ENCODE results near the gene USP6NL. TPM values are rescaled to one million over a fixed set of nuclear protein-coding genes. Genes with fewer than 3 reads are reported as not detected.
A peak's percentile ranks its signal among the peaks of the same experiment; 100 is the strongest.

Gene USP6NL
- 10 to 100 TPM in 1 of 4 donors, 1 to 10 TPM in 3; 4.1 to 18.1 (median 6.5) TPM for polyA plus RNA-seq
- long read RNA-seq, donor 1, full-length matches to known transcripts = 5 of 5 reads
- long read RNA-seq, donor 1, partial matches to known transcripts = 0 of 5 reads
- long read RNA-seq, donor 1, other reads (novel, unspliced or antisense) = 0 of 5 reads
- long read RNA-seq, donor 2 = 0 reads
- long read RNA-seq, donor 3, full-length matches to known transcripts = 4 of 4 reads
- long read RNA-seq, donor 3, partial matches to known transcripts = 0 of 4 reads
- long read RNA-seq, donor 3, other reads (novel, unspliced or antisense) = 0 of 4 reads
- long read RNA-seq, donor 4 = 0 reads
- long read RNA-seq, donor 5, partial matches to known transcripts = 0 of 1 reads
- long read RNA-seq, donor 5, other reads (novel, unspliced or antisense) = 0 of 1 reads
- long read RNA-seq, donor 6, full-length matches to known transcripts = 2 of 2 reads
- long read RNA-seq, donor 6, partial matches to known transcripts = 0 of 2 reads
- long read RNA-seq, donor 6, other reads (novel, unspliced or antisense) = 0 of 2 reads
- long read RNA-seq, donor 7 = 0 reads
- long read RNA-seq, donor 8 = 0 reads
- long read RNA-seq, donor 9, full-length matches to known transcripts = 2 of 2 reads
- long read RNA-seq, donor 9, partial matches to known transcripts = 0 of 2 reads
- long read RNA-seq, donor 9, other reads (novel, unspliced or antisense) = 0 of 2 reads
- long read RNA-seq, donor 10, full-length matches to known transcripts = 5 of 5 reads
- long read RNA-seq, donor 10, partial matches to known transcripts = 0 of 5 reads
- long read RNA-seq, donor 10, other reads (novel, unspliced or antisense) = 0 of 5 reads

GRCh38 chr10:11611248-11612020 lies at the start of gene USP6NL:
Gene USP6NL (minus strand): TSS chr10:11611650. CDS start chr10:11597634, 14,016 bp downstream.
- no peaks in the 10 kb centered on the region for H3K36me3 ChIP-seq (ENCODE audit: control insufficient read depth in 3 of 3, insufficient read depth in 2 of 3, low read depth in 1 of 3, low read length in 3 of 3)
- peak within 1 kb of the TSS; percentile 88 to 98 (median 96) for H3K4me3 ChIP-seq (ENCODE audit: low read depth in 1 of 3, low read length in 3 of 3)
- DNase-seq (peak; percentile 90 to 96), FAIRE-seq (no peak)
- peak within 1 kb of the TSS; percentile 85 to 94 (median 94) for H3K27ac ChIP-seq (ENCODE audit: low read depth in 1 of 3, low read length in 2 of 3)
- 0 to 1% (median 0%) methylated on average over 73 to 107 of the region's 107 CpGs for WGBS, 3 donors
- H3K9me3 ChIP-seq (ENCODE audit: control insufficient read depth in 2 of 2, insufficient read depth in 1 of 2, low read depth in 1 of 2, low read length in 1 of 2) = peaks cover 0 to 5% of the 10 kb centered on the region in 2 donors
- peaks cover 6 to 21% (median 12%) of the 10 kb centered on the region in 3 donors for H3K4me1 ChIP-seq (ENCODE audit: control insufficient read depth in 3 of 3, insufficient read depth in 2 of 3, low read depth in 1 of 3, low read length in 2 of 3)
- no peaks in the 10 kb centered on the region for H3K27me3 ChIP-seq (ENCODE audit: control insufficient read depth in 3 of 3, insufficient read depth in 3 of 3, low read length in 3 of 3)

DNA sequence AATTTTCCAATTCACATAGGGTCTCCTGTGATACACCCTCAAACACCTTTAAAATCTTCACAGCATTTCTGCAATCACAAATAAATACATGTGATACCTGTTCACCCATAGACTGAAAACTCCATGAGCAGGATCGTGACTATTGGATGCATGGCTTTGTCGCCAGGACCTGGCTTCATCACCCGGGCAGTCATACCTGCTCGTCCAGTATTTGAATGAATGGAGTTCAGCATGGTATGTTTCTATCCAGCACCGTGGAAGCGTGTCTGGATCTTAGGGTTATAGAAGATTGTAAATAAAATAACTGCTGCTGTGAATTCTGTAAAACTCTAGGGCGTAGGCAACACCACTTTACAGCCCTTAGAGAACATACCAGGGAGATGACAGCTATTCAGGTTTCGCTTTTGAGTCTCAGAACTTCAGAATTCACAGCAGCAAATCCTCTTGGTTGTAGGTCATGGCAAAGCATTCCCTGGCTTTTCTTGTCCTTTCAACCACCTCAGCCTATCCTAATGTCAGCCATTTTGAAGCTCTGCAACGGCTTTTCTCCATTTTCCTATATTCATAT lies 47.4 kb upstream of the USP6NL start:
- WGBS, 3 donors = 75 to 88% (median 87%) methylated on average over 9 of the region's 9 CpGs

DNA sequence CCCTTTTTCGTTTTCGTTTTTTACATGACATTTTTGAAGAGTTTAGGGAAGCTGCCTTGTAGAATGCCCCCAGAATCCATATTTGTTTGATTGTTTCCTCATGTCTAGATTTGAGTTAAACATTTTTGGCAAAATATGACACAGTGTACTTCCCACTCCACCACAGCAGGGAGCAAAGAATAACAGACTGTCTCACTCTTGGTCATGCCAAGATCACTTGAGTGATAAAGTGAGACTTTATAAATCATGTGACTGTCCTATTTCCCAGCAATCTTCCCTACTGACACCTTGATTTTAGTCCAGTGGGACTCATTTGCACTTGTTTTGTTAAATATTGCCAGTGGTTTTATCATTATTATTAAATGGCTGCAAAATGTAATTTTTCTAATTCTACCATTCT lies 44.4 kb upstream of the USP6NL start:
- H3K27ac ChIP-seq (ENCODE audit: low read depth in 1 of 3, low read length in 2 of 3) = no peak overlapping the region
- H3K27me3 ChIP-seq (ENCODE audit: control insufficient read depth in 3 of 3, insufficient read depth in 3 of 3, low read length in 3 of 3) = no peaks in the 10 kb centered on the region
- H3K4me3 ChIP-seq (ENCODE audit: low read depth in 1 of 3, low read length in 3 of 3) = no peak overlapping the region
- FAIRE-seq (no peak), DNase-seq (no peak)
- H3K4me1 ChIP-seq (ENCODE audit: control insufficient read depth in 3 of 3, insufficient read depth in 2 of 3, low read depth in 1 of 3, low read length in 2 of 3) = no peaks in the 10 kb centered on the region
- H3K36me3 ChIP-seq (ENCODE audit: control insufficient read depth in 3 of 3, insufficient read depth in 2 of 3, low read depth in 1 of 3, low read length in 3 of 3) = no peaks in the 10 kb centered on the region
- H3K9me3 ChIP-seq (ENCODE audit: control insufficient read depth in 2 of 2, insufficient read depth in 1 of 2, low read depth in 1 of 2, low read length in 1 of 2) = no peaks in the 10 kb centered on the region
- 71 to 86% (median 84%) methylated on average over 2 of the region's 2 CpGs for WGBS, 3 donors

More for the DNA sequence above, 47.4 kb upstream of the USP6NL start:
- DNase-seq = no peak
- no peaks in the 10 kb centered on the region for H3K27me3 ChIP-seq (ENCODE audit: control insufficient read depth in 3 of 3, insufficient read depth in 3 of 3, low read length in 3 of 3)
- H3K4me3 ChIP-seq (ENCODE audit: low read depth in 1 of 3, low read length in 3 of 3) = no peak overlapping the region
- H3K36me3 ChIP-seq (ENCODE audit: control insufficient read depth in 3 of 3, insufficient read depth in 2 of 3, low read depth in 1 of 3, low read length in 3 of 3) = no peaks in the 10 kb centered on the region
- no peaks in the 10 kb centered on the region for H3K4me1 ChIP-seq (ENCODE audit: control insufficient read depth in 3 of 3, insufficient read depth in 2 of 3, low read depth in 1 of 3, low read length in 2 of 3)
- H3K27ac ChIP-seq (ENCODE audit: low read depth in 1 of 3, low read length in 2 of 3) = no peak overlapping the region
- no peaks in the 10 kb centered on the region for H3K9me3 ChIP-seq (ENCODE audit: control insufficient read depth in 2 of 2, insufficient read depth in 1 of 2, low read depth in 1 of 2, low read length in 1 of 2)
- no peak for FAIRE-seq

- Histone ChIP-seq H3K9me3 (ENCODE audit: control insufficient read depth in 2 of 2, insufficient read depth in 1 of 2, low read depth in 1 of 2, low read length in 1 of 2) (no peaks in the 10 kb centered on the region), H3K4me1 (ENCODE audit: control insufficient read depth in 3 of 3, insufficient read depth in 2 of 3, low read depth in 1 of 3, low read length in 2 of 3) (no peaks in the 10 kb centered on the region), H3K4me3 (ENCODE audit: low read depth in 1 of 3, low read length in 3 of 3) (no peak overlapping the region), H3K36me3 (ENCODE audit: control insufficient read depth in 3 of 3, insufficient read depth in 2 of 3, low read depth in 1 of 3, low read length in 3 of 3) (no peaks in the 10 kb centered on the region), H3K27ac (ENCODE audit: low read depth in 1 of 3, low read length in 2 of 3) (no peak overlapping the region), H3K27me3 (ENCODE audit: control insufficient read depth in 3 of 3, insufficient read depth in 3 of 3, low read length in 3 of 3) (no peaks in the 10 kb centered on the region)
- WGBS, 3 donors = 92 to 93% (median 93%) methylated on average over 9 of the region's 9 CpGs
- FAIRE-seq (no peak), DNase-seq (no peak)
Observed at GRCh38 chr10:11654659-11655058, 43.2 kb upstream of the USP6NL start.

DNA sequence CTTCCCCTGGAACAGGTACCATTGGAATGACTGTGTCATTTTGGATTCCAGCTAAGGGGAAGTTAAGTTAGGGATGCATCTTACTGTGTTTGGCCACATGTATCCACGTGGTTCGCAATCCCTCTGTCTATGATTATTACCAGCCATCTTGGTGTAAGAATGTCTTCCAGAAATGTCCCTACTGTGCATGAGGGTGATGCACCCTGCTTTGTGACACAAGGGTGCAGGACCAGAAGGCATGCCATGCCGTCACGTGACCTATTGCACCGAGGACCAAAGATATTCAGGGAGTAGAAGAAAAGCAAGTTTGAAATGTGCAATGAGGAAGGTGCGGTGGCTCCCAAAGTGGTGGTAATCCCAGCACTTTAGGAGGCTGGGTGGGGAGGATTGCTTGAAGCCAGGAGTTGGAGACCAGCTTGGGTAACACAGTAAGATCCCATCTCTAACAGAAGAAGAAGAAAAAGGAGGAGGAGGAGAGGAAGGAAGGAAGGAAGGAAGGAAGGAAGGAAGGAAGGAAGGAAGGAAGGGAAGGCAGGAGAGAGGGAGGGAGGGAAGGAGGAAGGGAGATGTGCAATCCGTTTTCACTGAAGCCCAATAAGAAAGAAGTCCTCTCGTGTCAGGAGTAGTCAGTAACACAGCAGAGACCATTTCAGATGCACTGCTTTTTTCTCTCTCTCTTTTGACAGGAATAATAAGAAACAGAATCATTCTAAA lies 42.5 kb upstream of the USP6NL start:
- FAIRE-seq = no peak

GRCh38 chr10:11647676-11648075 lies 36.2 kb upstream of the USP6NL start:
- no peaks in the 10 kb centered on the region for H3K4me1 ChIP-seq (ENCODE audit: control insufficient read depth in 3 of 3, insufficient read depth in 2 of 3, low read depth in 1 of 3, low read length in 2 of 3)
- no peaks in the 10 kb centered on the region for H3K9me3 ChIP-seq (ENCODE audit: control insufficient read depth in 2 of 2, insufficient read depth in 1 of 2, low read depth in 1 of 2, low read length in 1 of 2)
- DNase-seq (no peak), FAIRE-seq (no peak)
- WGBS, 3 donors = 0 to 23% (median 10%) methylated on average over 1 of the region's 1 CpG
- H3K36me3 ChIP-seq (ENCODE audit: control insufficient read depth in 3 of 3, insufficient read depth in 2 of 3, low read depth in 1 of 3, low read length in 3 of 3) = no peaks in the 10 kb centered on the region
- no peak overlapping the region for H3K4me3 ChIP-seq (ENCODE audit: low read depth in 1 of 3, low read length in 3 of 3)
- H3K27me3 ChIP-seq (ENCODE audit: control insufficient read depth in 3 of 3, insufficient read depth in 3 of 3, low read length in 3 of 3) = no peaks in the 10 kb centered on the region
- no peak overlapping the region for H3K27ac ChIP-seq (ENCODE audit: low read depth in 1 of 3, low read length in 2 of 3)

More for the DNA sequence above, 42.5 kb upstream of the USP6NL start:
- Histone ChIP-seq H3K9me3 (ENCODE audit: control insufficient read depth in 2 of 2, insufficient read depth in 1 of 2, low read depth in 1 of 2, low read length in 1 of 2) (no peaks in the 10 kb centered on the region), H3K27me3 (ENCODE audit: control insufficient read depth in 3 of 3, insufficient read depth in 3 of 3, low read length in 3 of 3) (no peaks in the 10 kb centered on the region), H3K4me3 (ENCODE audit: low read depth in 1 of 3, low read length in 3 of 3) (no peak overlapping the region), H3K27ac (ENCODE audit: low read depth in 1 of 3, low read length in 2 of 3) (no peak overlapping the region), H3K36me3 (ENCODE audit: control insufficient read depth in 3 of 3, insufficient read depth in 2 of 3, low read depth in 1 of 3, low read length in 3 of 3) (no peaks in the 10 kb centered on the region), H3K4me1 (ENCODE audit: control insufficient read depth in 3 of 3, insufficient read depth in 2 of 3, low read depth in 1 of 3, low read length in 2 of 3) (no peaks in the 10 kb centered on the region)
- DNase-seq = no peak
- WGBS, 3 donors = 82 to 87% (median 87%) methylated on average over 8 of the region's 8 CpGs

DNA sequence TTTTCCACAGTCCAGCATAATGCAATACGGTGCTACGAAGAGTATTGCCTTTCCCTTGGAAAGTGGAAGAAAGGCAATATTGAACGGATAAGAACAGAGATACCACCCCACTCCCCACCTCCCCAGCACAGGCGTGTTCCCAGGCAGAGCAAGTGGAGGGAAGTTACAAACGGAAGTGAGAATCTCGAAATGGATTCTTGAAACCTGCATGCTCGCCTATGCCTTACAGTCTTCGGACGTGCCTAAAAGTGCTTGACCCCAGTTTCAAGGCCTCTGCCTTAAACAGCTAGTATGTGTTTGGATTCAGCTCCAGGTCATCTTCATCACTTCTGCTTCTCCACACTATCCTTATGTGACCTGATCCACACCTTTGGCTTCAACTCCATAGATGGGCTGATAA lies 35.0 kb upstream of the USP6NL start:
- no peak overlapping the region for H3K27ac ChIP-seq (ENCODE audit: low read depth in 1 of 3, low read length in 2 of 3)
- H3K36me3 ChIP-seq (ENCODE audit: control insufficient read depth in 3 of 3, insufficient read depth in 2 of 3, low read depth in 1 of 3, low read length in 3 of 3) = no peaks in the 10 kb centered on the region
- WGBS, 3 donors = 80 to 95% (median 85%) methylated on average over 9 of the region's 9 CpGs
- no peak overlapping the region for H3K4me3 ChIP-seq (ENCODE audit: low read depth in 1 of 3, low read length in 3 of 3)
- no peaks in the 10 kb centered on the region for H3K27me3 ChIP-seq (ENCODE audit: control insufficient read depth in 3 of 3, insufficient read depth in 3 of 3, low read length in 3 of 3)
- no peaks in the 10 kb centered on the region for H3K4me1 ChIP-seq (ENCODE audit: control insufficient read depth in 3 of 3, insufficient read depth in 2 of 3, low read depth in 1 of 3, low read length in 2 of 3)
- FAIRE-seq (no peak), DNase-seq (no peak)
- no peaks in the 10 kb centered on the region for H3K9me3 ChIP-seq (ENCODE audit: control insufficient read depth in 2 of 2, insufficient read depth in 1 of 2, low read depth in 1 of 2, low read length in 1 of 2)
